ENCODE data around the gene KISS1R.
"Not testable (repeated sequence)": the region's sequence is repeated elsewhere in the genome, so short reads cannot be mapped to it uniquely, and the experiment has no call there.

KISS1R gene
- total RNA-seq, result 0 to 4.1 (median 1.0) reads per million in 4 donors

GRCh38 chr19:917323-918151, at the start of gene KISS1R:
Gene KISS1R, plus strand, starts transcription at chr19:917333. Its CDS starts 170 bp downstream, at chr19:917503.
- DNase-seq, result peak in 2 of 5 donors; percentile 40 to 59

DNA sequence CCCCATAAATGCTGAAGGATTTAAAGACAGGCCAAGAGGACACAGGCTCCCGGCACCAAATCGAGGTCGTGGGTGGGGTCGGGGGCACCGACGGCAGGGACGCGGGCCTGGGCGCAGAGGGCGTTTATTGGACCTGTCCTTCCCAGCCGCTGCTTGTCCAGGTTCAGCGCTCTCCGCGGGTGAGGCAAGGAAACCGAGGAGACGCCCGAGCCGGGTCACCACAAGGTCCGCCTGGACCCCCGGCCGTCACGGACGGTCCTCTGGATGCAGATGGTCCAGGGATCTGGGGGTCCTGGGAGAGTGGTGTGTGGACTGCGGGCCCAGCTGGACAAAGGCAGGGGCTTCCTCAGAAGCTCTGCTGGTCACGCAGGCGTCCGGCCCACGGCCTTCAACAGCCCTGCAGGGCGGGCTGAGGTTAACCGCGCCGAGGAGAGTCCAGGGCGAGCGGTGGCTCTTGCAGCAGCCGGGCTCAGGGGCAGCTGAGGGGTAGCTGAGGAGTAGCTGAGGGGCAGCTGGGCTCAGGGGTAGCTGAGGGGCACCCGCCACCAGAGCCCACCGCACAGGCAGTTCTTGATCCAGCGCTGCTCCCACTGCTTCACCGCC, 49.2 kb upstream of the KISS1R start:
- DNase-seq, result no peak

- DNase-seq, result no peak
Measured at GRCh38 chr19:868458-869244, 48.5 kb upstream of the KISS1R start.

- DNase-seq, result no peak
Measured at GRCh38 chr19:869245-870177, 47.6 kb upstream of the KISS1R start.

- DNase-seq, result no peak
Measured at GRCh38 chr19:870314-870713, 46.8 kb upstream of the KISS1R start.

DNA sequence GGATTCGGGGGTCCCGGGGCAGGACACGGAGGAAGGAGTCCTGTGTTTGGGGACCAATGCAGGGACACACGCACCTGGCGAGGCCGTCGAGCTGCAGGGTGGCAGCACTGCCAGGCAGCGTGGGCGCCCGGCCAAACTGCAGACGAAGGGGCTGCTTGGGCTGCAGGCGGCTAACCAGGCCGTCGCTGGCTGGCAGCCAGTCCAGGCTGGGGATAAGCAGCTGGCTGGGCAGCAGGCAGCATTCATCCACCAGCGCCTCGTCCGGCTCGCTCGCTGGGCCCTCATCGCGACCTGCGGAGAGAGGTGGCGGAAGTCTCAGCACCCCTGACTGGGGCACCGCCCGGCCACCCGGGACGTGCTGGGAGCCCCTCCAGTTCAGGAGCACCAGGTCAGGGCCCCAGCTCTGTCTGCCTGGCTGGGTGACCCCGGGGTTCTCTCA, 46.2 kb upstream of the KISS1R start:
- no peak for DNase-seq

GRCh38 chr19:871446-872265, 45.5 kb upstream of the KISS1R start:
- peak in 1 of 5 donors; percentile 27 for DNase-seq

DNA sequence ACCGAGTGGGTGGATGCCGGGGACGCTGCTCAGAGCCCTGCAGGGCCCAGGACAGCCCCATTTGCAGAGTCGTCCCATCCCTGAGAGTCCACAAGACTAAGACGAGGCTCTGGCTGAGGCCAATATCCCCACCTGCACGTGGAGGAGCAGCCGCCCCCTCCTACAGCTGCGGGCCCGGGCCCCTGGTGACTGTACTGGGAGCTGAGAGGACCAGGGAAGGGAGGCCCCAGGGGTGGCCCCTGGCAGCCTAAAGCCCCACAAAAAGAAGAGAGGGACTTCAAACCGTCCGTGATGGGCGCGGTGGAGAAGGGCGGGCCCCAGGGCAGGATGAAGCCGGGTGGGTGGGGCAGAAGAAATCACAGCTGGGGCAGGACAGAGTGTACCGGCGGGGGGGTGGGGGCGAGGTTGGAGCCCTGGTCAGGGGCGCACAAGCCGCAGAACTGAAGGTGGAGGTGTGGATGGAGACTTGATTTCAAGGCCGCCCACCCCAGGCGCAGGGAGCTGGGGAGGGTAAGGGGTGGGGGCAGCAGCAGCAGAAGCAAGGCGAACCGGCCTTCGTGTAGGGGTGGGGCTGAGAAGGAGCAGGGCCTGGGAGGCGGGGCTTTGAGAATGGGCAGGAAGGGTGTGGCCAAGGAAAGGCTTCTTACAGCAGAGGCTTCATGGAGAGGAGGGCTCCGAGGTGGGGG, 44.7 kb upstream of the KISS1R start:
- peak; percentile 72 to 91 (median 79) for DNase-seq

GRCh38 chr19:873084-873483, 44.0 kb upstream of the KISS1R start:
- DNase-seq, result peak; percentile 49 to 80 (median 75)

DNA sequence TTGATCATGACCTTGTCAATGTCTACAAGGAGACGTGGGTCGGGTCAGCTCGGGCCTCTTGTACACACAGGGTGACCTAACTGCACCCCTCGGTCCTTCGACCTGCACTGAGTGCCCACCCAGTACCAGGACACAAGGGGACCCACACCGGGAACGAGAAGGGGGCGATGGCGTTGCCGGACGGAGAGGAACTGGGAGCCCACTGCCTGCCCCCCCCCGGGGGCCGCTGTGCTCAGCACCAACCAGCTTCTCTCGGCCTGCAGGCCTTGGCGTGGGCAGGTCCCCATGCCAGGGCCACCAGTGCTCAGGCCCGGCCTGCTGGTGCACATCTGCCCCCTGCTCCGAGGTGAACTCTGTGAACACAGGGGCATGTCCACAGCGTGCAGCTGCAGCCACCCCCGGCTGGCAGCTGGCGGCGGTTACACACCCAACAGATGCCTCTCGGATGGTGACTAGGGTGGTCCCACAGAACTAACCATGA, 43.5 kb upstream of the KISS1R start:
- no peak for DNase-seq

- no peak for DNase-seq
Measured at GRCh38 chr19:875265-875879, 41.8 kb upstream of the KISS1R start.

- no peak for DNase-seq
Measured at GRCh38 chr19:876089-876488, 41.0 kb upstream of the KISS1R start.

- DNase-seq, result no peak
Measured at GRCh38 chr19:876780-877314, 40.3 kb upstream of the KISS1R start.

GRCh38 chr19:877992-878660, 39.0 kb upstream of the KISS1R start:
- DNase-seq, result not testable (repeated sequence)

GRCh38 chr19:878751-879561, 38.2 kb upstream of the KISS1R start:
- not testable (repeated sequence) for DNase-seq

DNA sequence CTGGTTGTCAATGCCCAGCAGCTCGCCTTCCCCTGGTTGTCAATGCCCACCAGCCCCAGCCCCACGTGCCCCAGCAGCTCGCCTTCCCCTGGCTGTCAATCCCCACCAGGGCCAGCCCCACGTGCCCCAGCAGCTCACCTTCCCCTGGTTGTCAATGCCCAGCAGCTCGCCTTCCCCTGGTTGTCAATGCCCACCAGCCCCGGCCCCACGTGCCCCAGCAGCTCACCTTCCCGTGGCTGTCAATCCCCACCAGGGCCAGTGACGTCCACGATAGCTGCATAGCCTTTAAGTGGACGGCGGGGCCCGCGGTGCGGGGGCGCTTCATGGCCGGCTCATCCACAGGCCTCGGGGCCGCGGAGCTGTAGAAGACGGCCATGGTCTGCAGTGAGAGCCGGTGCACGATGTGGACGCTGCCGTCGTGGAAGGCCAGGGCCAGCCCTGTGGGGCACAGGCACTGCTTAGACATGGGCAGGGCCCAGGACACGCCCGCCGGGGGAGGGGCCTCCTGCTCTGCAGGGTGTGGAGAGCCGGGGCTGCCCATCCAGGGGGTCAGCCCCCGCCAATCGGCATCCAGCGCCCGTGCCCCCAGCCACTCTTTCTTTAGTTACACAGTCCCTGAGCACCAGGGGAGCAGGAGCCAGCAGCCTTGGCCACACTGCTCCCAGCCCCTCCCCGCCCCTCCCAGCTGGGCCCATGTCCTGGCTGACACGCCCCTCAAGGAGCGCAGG, 37.3 kb upstream of the KISS1R start:
- no peak for DNase-seq

- no peak for DNase-seq
Measured at GRCh38 chr19:881385-882071, 35.6 kb upstream of the KISS1R start.

All from T-helper 1 cell (primary cell).